CD4-positive, alpha-beta T cell treated with Interleukin-2 at 100 ng/mL for 4 hours (primary cell): Measurements from ENCODE around the gene ENPP6.

Source experiments
- DNase-seq: peaks from one replicate; pipeline ENCODE4 v3.0.0-alpha.2; 2020; ENCODE audit warnings: low spot score

ENPP6 gene

GRCh38 chr4:184217634-184218033, at the start of gene ENPP6:
Gene ENPP6, minus strand, starts transcription at chr4:184217873. Its CDS starts 54 bp downstream, at chr4:184217819.
- no peak for DNase-seq

- no peak for DNase-seq
These were observed 49.5 kb upstream of the ENPP6 start for GRCh38 chr4:184267206-184267608.

- no peak for DNase-seq
These were observed 48.1 kb upstream of the ENPP6 start for GRCh38 chr4:184265546-184266351.

- peak; percentile 94 for DNase-seq
These were observed 46.4 kb upstream of the ENPP6 start for GRCh38 chr4:184263910-184264732.

GRCh38 chr4:184263461-184263860, 45.8 kb upstream of the ENPP6 start:
- DNase-seq = no peak

GRCh38 chr4:184262901-184263300, 45.2 kb upstream of the ENPP6 start:
- DNase-seq = no peak

- DNase-seq = no peak
These were observed 43.6 kb upstream of the ENPP6 start for GRCh38 chr4:184261246-184261645.

GRCh38 chr4:184259866-184260265, 42.2 kb upstream of the ENPP6 start:
- no peak for DNase-seq

GRCh38 chr4:184259081-184259480, 41.4 kb upstream of the ENPP6 start:
- DNase-seq = no peak

- DNase-seq = no peak
These were observed 38.4 kb upstream of the ENPP6 start for GRCh38 chr4:184255871-184256642.

- DNase-seq = no peak
These were observed 37.7 kb upstream of the ENPP6 start for GRCh38 chr4:184255361-184255760.

GRCh38 chr4:184253072-184253420, 35.4 kb upstream of the ENPP6 start:
- DNase-seq = no peak

- DNase-seq = no peak
These were observed 34.7 kb upstream of the ENPP6 start for GRCh38 chr4:184252136-184253071.

- no peak for DNase-seq
These were observed 34.0 kb upstream of the ENPP6 start for GRCh38 chr4:184251670-184251980.

- peak; percentile 60 for DNase-seq
These were observed 33.4 kb upstream of the ENPP6 start for GRCh38 chr4:184250795-184251669.

- no peak for DNase-seq
These were observed 30.5 kb upstream of the ENPP6 start for GRCh38 chr4:184248216-184248615.

- no peak for DNase-seq
These were observed 29.7 kb upstream of the ENPP6 start for GRCh38 chr4:184247421-184247820.

- no peak for DNase-seq
These were observed 28.8 kb upstream of the ENPP6 start for GRCh38 chr4:184246426-184246825.

GRCh38 chr4:184238072-184238745, 20.5 kb upstream of the ENPP6 start:
- DNase-seq = no peak

- peak; percentile 78 for DNase-seq
These were observed 19.9 kb upstream of the ENPP6 start for GRCh38 chr4:184237612-184238011.
